ENCODE results near the gene ZG16B.

ZG16B gene

GRCh38 chr16:2824626-2825025 lies 5.5 kb upstream of the ZG16B start:
- H3K27me3 ChIP-seq (ENCODE audit: control insufficient read depth in 5 of 5, insufficient read depth in 4 of 5, low read length in 5 of 5), result peaks cover 8 to 34% (median 24%) of the 10 kb centered on the region in 5 donors

GRCh38 chr16:2825049-2825742 lies 4.9 kb upstream of the ZG16B start:
- Histone ChIP-seq H3K9me3 (ENCODE audit: control insufficient read depth in 5 of 5, low read length in 5 of 5) (no peaks in the 10 kb centered on the region), H3K27ac (ENCODE audit: low read depth, low read length) (no peak overlapping the region), H3K36me3 (ENCODE audit: control insufficient read depth in 5 of 5, insufficient read depth in 5 of 5, low read length in 5 of 5) (no peaks in the 10 kb centered on the region), H3K4me1 (ENCODE audit: control insufficient read depth in 5 of 5, insufficient read depth in 5 of 5, low read length in 5 of 5) (peaks cover 0 to 8% (median 0%) of the 10 kb centered on the region in 5 donors), H3K9ac (ENCODE audit: low read length in 5 of 5) (no peak overlapping the region), H3K27me3 (ENCODE audit: control insufficient read depth in 5 of 5, insufficient read depth in 4 of 5, low read length in 5 of 5) (peaks cover 10 to 32% (median 24%) of the 10 kb centered on the region in 5 donors), H3K4me3 (ENCODE audit: low read depth in 1 of 5, low read length in 5 of 5) (no peak overlapping the region)

More at GRCh38 chr16:2824626-2825025, 5.5 kb upstream of the ZG16B start:
- H3K4me1 ChIP-seq (ENCODE audit: control insufficient read depth in 5 of 5, insufficient read depth in 5 of 5, low read length in 5 of 5), result peaks cover 0 to 2% (median 0%) of the 10 kb centered on the region in 5 donors
- no peak overlapping the region for H3K4me3 ChIP-seq (ENCODE audit: low read depth in 1 of 5, low read length in 5 of 5)
- no peak overlapping the region for H3K9ac ChIP-seq (ENCODE audit: low read length in 5 of 5)
- no peaks in the 10 kb centered on the region for H3K36me3 ChIP-seq (ENCODE audit: control insufficient read depth in 5 of 5, insufficient read depth in 5 of 5, low read length in 5 of 5)
- H3K9me3 ChIP-seq (ENCODE audit: control insufficient read depth in 5 of 5, low read length in 5 of 5), result no peaks in the 10 kb centered on the region
- no peak overlapping the region for H3K27ac ChIP-seq (ENCODE audit: low read depth, low read length)

- no peak overlapping the region for H3K4me3 ChIP-seq (ENCODE audit: low read depth in 1 of 5, low read length in 5 of 5)
- H3K9ac ChIP-seq (ENCODE audit: low read length in 5 of 5), result no peak overlapping the region
- no peaks in the 10 kb centered on the region for H3K36me3 ChIP-seq (ENCODE audit: control insufficient read depth in 5 of 5, insufficient read depth in 5 of 5, low read length in 5 of 5)
- peaks cover 7 to 27% (median 23%) of the 10 kb centered on the region in 5 donors for H3K27me3 ChIP-seq (ENCODE audit: control insufficient read depth in 5 of 5, insufficient read depth in 4 of 5, low read length in 5 of 5)
- no peaks in the 10 kb centered on the region for H3K9me3 ChIP-seq (ENCODE audit: control insufficient read depth in 5 of 5, low read length in 5 of 5)
- peaks cover 0 to 8% (median 0%) of the 10 kb centered on the region in 5 donors for H3K4me1 ChIP-seq (ENCODE audit: control insufficient read depth in 5 of 5, insufficient read depth in 5 of 5, low read length in 5 of 5)
- no peak overlapping the region for H3K27ac ChIP-seq (ENCODE audit: low read depth, low read length)
Observed at GRCh38 chr16:2825906-2826305, 4.2 kb upstream of the ZG16B start.

GRCh38 chr16:2826591-2827373 lies 3.3 kb upstream of the ZG16B start:
- Histone ChIP-seq H3K9ac (ENCODE audit: low read length in 5 of 5) (no peak overlapping the region), H3K36me3 (ENCODE audit: control insufficient read depth in 5 of 5, insufficient read depth in 5 of 5, low read length in 5 of 5) (no peaks in the 10 kb centered on the region), H3K4me1 (ENCODE audit: control insufficient read depth in 5 of 5, insufficient read depth in 5 of 5, low read length in 5 of 5) (peaks cover 0 to 8% (median 0%) of the 10 kb centered on the region in 5 donors), H3K27ac (ENCODE audit: low read depth, low read length) (no peak overlapping the region), H3K4me3 (ENCODE audit: low read depth in 1 of 5, low read length in 5 of 5) (no peak overlapping the region), H3K9me3 (ENCODE audit: control insufficient read depth in 5 of 5, low read length in 5 of 5) (no peaks in the 10 kb centered on the region), H3K27me3 (ENCODE audit: control insufficient read depth in 5 of 5, insufficient read depth in 4 of 5, low read length in 5 of 5) (peaks cover 7 to 28% (median 24%) of the 10 kb centered on the region in 5 donors)

GRCh38 chr16:2827374-2827791 lies 2.7 kb upstream of the ZG16B start:
- peaks cover 12 to 33% (median 29%) of the 10 kb centered on the region in 5 donors for H3K27me3 ChIP-seq (ENCODE audit: control insufficient read depth in 5 of 5, insufficient read depth in 4 of 5, low read length in 5 of 5)

GRCh38 chr16:2827831-2828520 lies 2.1 kb upstream of the ZG16B start:
- H3K36me3 ChIP-seq (ENCODE audit: control insufficient read depth in 5 of 5, insufficient read depth in 5 of 5, low read length in 5 of 5), result no peaks in the 10 kb centered on the region
- H3K9ac ChIP-seq (ENCODE audit: low read length in 5 of 5), result no peak overlapping the region
- no peaks in the 10 kb centered on the region for H3K9me3 ChIP-seq (ENCODE audit: control insufficient read depth in 5 of 5, low read length in 5 of 5)
- peaks cover 13 to 35% (median 32%) of the 10 kb centered on the region in 5 donors for H3K27me3 ChIP-seq (ENCODE audit: control insufficient read depth in 5 of 5, insufficient read depth in 4 of 5, low read length in 5 of 5)
- H3K4me1 ChIP-seq (ENCODE audit: control insufficient read depth in 5 of 5, insufficient read depth in 5 of 5, low read length in 5 of 5), result peaks cover 0 to 8% (median 0%) of the 10 kb centered on the region in 5 donors
- H3K4me3 ChIP-seq (ENCODE audit: low read depth in 1 of 5, low read length in 5 of 5), result no peak overlapping the region
- H3K27ac ChIP-seq (ENCODE audit: low read depth, low read length), result no peak overlapping the region

More at GRCh38 chr16:2827374-2827791, 2.7 kb upstream of the ZG16B start:
- Histone ChIP-seq H3K9me3 (ENCODE audit: control insufficient read depth in 5 of 5, low read length in 5 of 5) (no peaks in the 10 kb centered on the region), H3K4me1 (ENCODE audit: control insufficient read depth in 5 of 5, insufficient read depth in 5 of 5, low read length in 5 of 5) (peaks cover 0 to 8% (median 0%) of the 10 kb centered on the region in 5 donors), H3K9ac (ENCODE audit: low read length in 5 of 5) (no peak overlapping the region), H3K4me3 (ENCODE audit: low read depth in 1 of 5, low read length in 5 of 5) (no peak overlapping the region), H3K36me3 (ENCODE audit: control insufficient read depth in 5 of 5, insufficient read depth in 5 of 5, low read length in 5 of 5) (no peaks in the 10 kb centered on the region), H3K27ac (ENCODE audit: low read depth, low read length) (no peak overlapping the region)

GRCh38 chr16:2828521-2828840 lies 1.6 kb upstream of the ZG16B start:
- no peak overlapping the region for H3K27ac ChIP-seq (ENCODE audit: low read depth, low read length)
- H3K27me3 ChIP-seq (ENCODE audit: control insufficient read depth in 5 of 5, insufficient read depth in 4 of 5, low read length in 5 of 5), result peaks cover 13 to 35% (median 32%) of the 10 kb centered on the region in 5 donors
- no peak overlapping the region for H3K4me3 ChIP-seq (ENCODE audit: low read depth in 1 of 5, low read length in 5 of 5)
- peaks cover 0 to 8% (median 0%) of the 10 kb centered on the region in 5 donors for H3K4me1 ChIP-seq (ENCODE audit: control insufficient read depth in 5 of 5, insufficient read depth in 5 of 5, low read length in 5 of 5)
- H3K36me3 ChIP-seq (ENCODE audit: control insufficient read depth in 5 of 5, insufficient read depth in 5 of 5, low read length in 5 of 5), result no peaks in the 10 kb centered on the region
- H3K9me3 ChIP-seq (ENCODE audit: control insufficient read depth in 5 of 5, low read length in 5 of 5), result no peaks in the 10 kb centered on the region
- H3K9ac ChIP-seq (ENCODE audit: low read length in 5 of 5), result no peak overlapping the region

GRCh38 chr16:2828876-2829430 lies 1.1 kb upstream of the ZG16B start:
- no peak overlapping the region for H3K9ac ChIP-seq (ENCODE audit: low read length in 5 of 5)
- H3K36me3 ChIP-seq (ENCODE audit: control insufficient read depth in 5 of 5, insufficient read depth in 5 of 5, low read length in 5 of 5), result no peaks in the 10 kb centered on the region
- H3K4me3 ChIP-seq (ENCODE audit: low read depth in 1 of 5, low read length in 5 of 5), result no peak overlapping the region
- H3K27ac ChIP-seq (ENCODE audit: low read depth, low read length), result no peak overlapping the region
- H3K9me3 ChIP-seq (ENCODE audit: control insufficient read depth in 5 of 5, low read length in 5 of 5), result no peaks in the 10 kb centered on the region
- peaks cover 0 to 8% (median 0%) of the 10 kb centered on the region in 5 donors for H3K4me1 ChIP-seq (ENCODE audit: control insufficient read depth in 5 of 5, insufficient read depth in 5 of 5, low read length in 5 of 5)
- peaks cover 13 to 35% (median 32%) of the 10 kb centered on the region in 5 donors for H3K27me3 ChIP-seq (ENCODE audit: control insufficient read depth in 5 of 5, insufficient read depth in 4 of 5, low read length in 5 of 5)

GRCh38 chr16:2830355-2830695 lies 222 bp downstream of the ZG16B start:
- Histone ChIP-seq H3K27ac (ENCODE audit: low read depth, low read length) (no peak overlapping the region), H3K36me3 (ENCODE audit: control insufficient read depth in 5 of 5, insufficient read depth in 5 of 5, low read length in 5 of 5) (no peaks in the 10 kb centered on the region), H3K9me3 (ENCODE audit: control insufficient read depth in 5 of 5, low read length in 5 of 5) (no peaks in the 10 kb centered on the region), H3K4me3 (ENCODE audit: low read depth in 1 of 5, low read length in 5 of 5) (no peak overlapping the region), H3K4me1 (ENCODE audit: control insufficient read depth in 5 of 5, insufficient read depth in 5 of 5, low read length in 5 of 5) (peaks cover 0 to 8% (median 0%) of the 10 kb centered on the region in 5 donors), H3K9ac (ENCODE audit: low read length in 5 of 5) (no peak overlapping the region), H3K27me3 (ENCODE audit: control insufficient read depth in 5 of 5, insufficient read depth in 4 of 5, low read length in 5 of 5) (peaks cover 13 to 35% (median 31%) of the 10 kb centered on the region in 5 donors)
